Osteocyte (in vitro differentiated cells): Measurements from ENCODE around the gene NDFIP1. TPM values are rescaled to one million over a fixed set of nuclear protein-coding genes. Genes with fewer than 3 reads are reported as not detected.
"Not testable (repeated sequence)": the region's sequence is repeated elsewhere in the genome, so short reads cannot be mapped to it uniquely, and the experiment has no call there.

ENCODE experiments used
- DNase-seq: peaks from one replicate; pipeline ENCODE4 v3.0.0; 2021; ENCODE audit warnings: mixed read lengths; ENCODE audit not compliant: unreplicated experiment; ENCODE audit errors: extremely low spot score
- H3K27ac Mint-ChIP-seq: one replicate; pipeline ENCODE4 v1.8.0; 2021; ENCODE audit warnings: mild to moderate bottlenecking, mixed read lengths; ENCODE audit not compliant: unreplicated experiment
- H3K27me3 Mint-ChIP-seq: one replicate; pipeline ENCODE4 v1.8.0; 2021; ENCODE audit warnings: mixed read lengths; ENCODE audit not compliant: unreplicated experiment
- H3K36me3 Mint-ChIP-seq: one replicate; pipeline ENCODE4 v1.8.0; 2021; ENCODE audit warnings: mixed read lengths; ENCODE audit not compliant: unreplicated experiment
- H3K4me1 Mint-ChIP-seq: one replicate; pipeline ENCODE4 v1.8.0; 2021; ENCODE audit warnings: mixed read lengths; ENCODE audit not compliant: unreplicated experiment
- H3K4me3 Mint-ChIP-seq: one replicate; pipeline ENCODE4 v1.8.0; 2021; ENCODE audit warnings: mild to moderate bottlenecking, moderate library complexity, mixed read lengths; ENCODE audit not compliant: unreplicated experiment
- H3K9me3 Mint-ChIP-seq: one replicate; pipeline ENCODE4 v1.8.0; 2021; ENCODE audit warnings: mixed read lengths; ENCODE audit not compliant: unreplicated experiment
- total RNA-seq: library from RNA; stranded (reverse); gene quantifications from 2 replicates; pipeline ENCODE4 v1.2.1, GENCODE V29; 2021
- TF ChIP-seq, protein P1 (sequence below): fragments of 200-600 bp; sonication (generic); IDR thresholded peaks from 2 replicates; pipeline ENCODE4 v1.5.0; 2021; ENCODE audit warnings: antibody characterized with exemption, mild to moderate bottlenecking, moderate library complexity

NDFIP1 gene
- total RNA-seq, 1 donor from 2014 or later, result 62.7 TPM

DNA sequence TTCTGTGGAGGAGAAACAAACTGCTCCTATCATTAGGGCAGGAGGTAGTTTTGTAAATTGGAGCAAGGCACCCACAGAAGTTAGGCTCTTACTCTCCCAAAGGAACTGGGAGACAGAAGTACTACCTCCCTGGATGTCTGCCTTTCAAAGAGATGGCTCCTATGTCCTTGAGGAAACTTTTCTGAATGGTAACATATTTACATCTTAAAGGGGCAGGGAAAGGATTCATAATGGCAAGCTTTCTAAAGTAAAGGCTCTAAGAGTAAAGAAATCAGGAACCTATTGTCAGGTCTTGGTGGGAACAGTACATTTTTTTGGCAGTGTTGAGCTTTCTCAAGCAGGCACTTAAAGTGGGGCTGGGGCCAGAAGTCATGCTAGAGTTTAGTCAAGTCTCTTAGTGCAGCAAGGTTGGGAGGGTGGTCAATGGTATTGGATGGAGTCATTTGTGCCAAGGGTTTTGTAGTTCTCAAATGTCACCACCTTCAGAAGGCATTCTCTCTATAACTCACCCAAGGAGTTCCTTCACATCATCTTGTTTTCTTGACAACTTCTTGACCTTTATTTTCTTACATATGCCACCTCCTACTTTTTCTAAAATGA, 26.3 kb upstream of the NDFIP1 start:
- TF ChIP-seq, protein P1, sequence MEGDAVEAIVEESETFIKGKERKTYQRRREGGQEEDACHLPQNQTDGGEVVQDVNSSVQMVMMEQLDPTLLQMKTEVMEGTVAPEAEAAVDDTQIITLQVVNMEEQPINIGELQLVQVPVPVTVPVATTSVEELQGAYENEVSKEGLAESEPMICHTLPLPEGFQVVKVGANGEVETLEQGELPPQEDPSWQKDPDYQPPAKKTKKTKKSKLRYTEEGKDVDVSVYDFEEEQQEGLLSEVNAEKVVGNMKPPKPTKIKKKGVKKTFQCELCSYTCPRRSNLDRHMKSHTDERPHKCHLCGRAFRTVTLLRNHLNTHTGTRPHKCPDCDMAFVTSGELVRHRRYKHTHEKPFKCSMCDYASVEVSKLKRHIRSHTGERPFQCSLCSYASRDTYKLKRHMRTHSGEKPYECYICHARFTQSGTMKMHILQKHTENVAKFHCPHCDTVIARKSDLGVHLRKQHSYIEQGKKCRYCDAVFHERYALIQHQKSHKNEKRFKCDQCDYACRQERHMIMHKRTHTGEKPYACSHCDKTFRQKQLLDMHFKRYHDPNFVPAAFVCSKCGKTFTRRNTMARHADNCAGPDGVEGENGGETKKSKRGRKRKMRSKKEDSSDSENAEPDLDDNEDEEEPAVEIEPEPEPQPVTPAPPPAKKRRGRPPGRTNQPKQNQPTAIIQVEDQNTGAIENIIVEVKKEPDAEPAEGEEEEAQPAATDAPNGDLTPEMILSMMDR, result no peak
- no peak overlapping the region for H3K27ac Mint-ChIP-seq
- H3K36me3 Mint-ChIP-seq, result no peaks in the 10 kb centered on the region
- H3K27me3 Mint-ChIP-seq, result peaks cover 33% of the 10 kb centered on the region
- no peak overlapping the region for H3K4me3 Mint-ChIP-seq
- no peaks in the 10 kb centered on the region for H3K4me1 Mint-ChIP-seq
- no peaks in the 10 kb centered on the region for H3K9me3 Mint-ChIP-seq
- no peak for DNase-seq

DNA sequence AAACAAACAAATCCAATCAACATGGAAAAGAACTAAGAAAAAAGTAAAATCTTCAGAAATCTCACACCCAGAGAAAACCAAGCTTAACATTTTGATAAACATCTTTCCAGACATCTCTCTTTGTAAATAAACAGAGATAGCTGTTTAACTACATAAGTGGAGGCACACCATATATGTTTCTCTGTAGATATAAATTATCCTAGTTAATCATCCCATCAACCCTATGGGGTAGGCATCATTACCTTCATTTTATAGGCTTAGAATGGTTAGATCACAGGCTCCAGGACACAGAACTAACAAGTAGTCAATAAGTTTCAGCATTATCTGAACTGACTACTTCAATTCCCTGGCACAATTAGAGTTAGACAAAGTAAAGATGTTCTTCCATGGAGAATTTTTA, 22.4 kb upstream of the NDFIP1 start:
- no peak overlapping the region for H3K27ac Mint-ChIP-seq
- H3K36me3 Mint-ChIP-seq, result no peaks in the 10 kb centered on the region

DNA sequence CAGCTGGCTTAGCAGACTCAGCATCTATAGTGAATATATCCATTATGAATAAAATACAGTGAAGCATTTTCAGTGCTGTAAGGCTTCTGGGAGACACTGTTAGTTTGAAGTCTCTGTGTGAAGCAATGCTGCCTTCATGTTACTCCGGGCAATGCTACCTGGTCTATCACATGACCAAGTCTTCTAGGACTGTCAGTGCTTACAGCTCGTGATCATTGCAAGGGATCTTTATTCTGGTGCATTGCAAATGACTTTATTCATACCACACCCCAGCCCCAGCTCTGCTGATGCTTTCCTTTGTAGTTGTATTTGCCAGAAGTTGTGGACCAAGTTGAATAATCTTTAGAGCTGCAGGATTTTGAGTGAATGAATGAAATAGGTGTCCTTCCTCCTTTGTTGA, 21.9 kb upstream of the NDFIP1 start:
- Mint-ChIP-seq H3K36me3 (no peaks in the 10 kb centered on the region), H3K4me1 (no peaks in the 10 kb centered on the region), H3K9me3 (no peaks in the 10 kb centered on the region), H3K27ac (no peak overlapping the region), H3K4me3 (no peak overlapping the region), H3K27me3 (peaks cover 25% of the 10 kb centered on the region)
- no peak for DNase-seq
- TF ChIP-seq, protein P1, result no peak

More for the DNA sequence above, 22.4 kb upstream of the NDFIP1 start:
- no peak for DNase-seq
- peaks cover 27% of the 10 kb centered on the region for H3K27me3 Mint-ChIP-seq
- TF ChIP-seq, protein P1, result no peak
- no peak overlapping the region for H3K4me3 Mint-ChIP-seq
- H3K4me1 Mint-ChIP-seq, result no peaks in the 10 kb centered on the region
- no peaks in the 10 kb centered on the region for H3K9me3 Mint-ChIP-seq

DNA sequence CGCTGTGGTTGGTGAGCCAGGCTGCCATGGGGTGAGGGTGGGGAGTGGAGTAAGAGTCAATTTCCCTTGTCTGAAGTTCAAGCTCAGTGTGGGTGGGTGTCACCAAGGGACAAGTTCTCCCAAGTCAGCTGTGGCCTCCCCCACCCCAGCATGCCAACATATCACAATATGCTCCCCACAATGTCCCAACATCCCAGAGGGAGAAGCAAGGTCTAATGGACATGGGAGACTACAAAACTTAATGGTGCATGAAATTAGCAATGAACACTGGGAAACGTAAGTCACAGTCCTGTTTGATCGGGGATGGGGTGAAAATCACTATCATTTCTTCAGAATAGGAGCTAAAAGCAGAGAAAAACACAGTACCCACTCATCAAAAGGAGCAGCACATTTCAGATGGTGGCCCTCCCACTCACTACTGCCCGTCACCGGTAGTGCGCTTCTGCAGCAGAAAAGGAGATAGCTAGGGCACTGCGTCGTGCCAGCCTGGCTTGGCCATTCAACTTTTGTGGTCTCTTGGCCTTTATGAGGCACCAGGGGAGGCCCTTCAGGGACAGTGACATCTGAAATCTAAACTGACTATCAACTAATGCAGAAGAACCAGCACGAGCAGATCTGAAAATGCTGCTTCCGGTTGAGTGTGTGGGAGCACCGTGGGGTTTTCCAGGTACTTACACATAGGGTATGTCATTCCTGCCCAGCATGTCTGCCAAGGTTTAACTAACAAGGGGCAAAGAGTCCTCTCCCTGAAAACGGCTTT, 20.5 kb upstream of the NDFIP1 start:
- H3K4me3 Mint-ChIP-seq, result no peak overlapping the region
- no peaks in the 10 kb centered on the region for H3K4me1 Mint-ChIP-seq
- TF ChIP-seq, protein P1, result no peak
- DNase-seq, result no peak
- no peaks in the 10 kb centered on the region for H3K36me3 Mint-ChIP-seq
- H3K27ac Mint-ChIP-seq, result no peak overlapping the region
- peaks cover 17% of the 10 kb centered on the region for H3K27me3 Mint-ChIP-seq
- no peaks in the 10 kb centered on the region for H3K9me3 Mint-ChIP-seq

DNA sequence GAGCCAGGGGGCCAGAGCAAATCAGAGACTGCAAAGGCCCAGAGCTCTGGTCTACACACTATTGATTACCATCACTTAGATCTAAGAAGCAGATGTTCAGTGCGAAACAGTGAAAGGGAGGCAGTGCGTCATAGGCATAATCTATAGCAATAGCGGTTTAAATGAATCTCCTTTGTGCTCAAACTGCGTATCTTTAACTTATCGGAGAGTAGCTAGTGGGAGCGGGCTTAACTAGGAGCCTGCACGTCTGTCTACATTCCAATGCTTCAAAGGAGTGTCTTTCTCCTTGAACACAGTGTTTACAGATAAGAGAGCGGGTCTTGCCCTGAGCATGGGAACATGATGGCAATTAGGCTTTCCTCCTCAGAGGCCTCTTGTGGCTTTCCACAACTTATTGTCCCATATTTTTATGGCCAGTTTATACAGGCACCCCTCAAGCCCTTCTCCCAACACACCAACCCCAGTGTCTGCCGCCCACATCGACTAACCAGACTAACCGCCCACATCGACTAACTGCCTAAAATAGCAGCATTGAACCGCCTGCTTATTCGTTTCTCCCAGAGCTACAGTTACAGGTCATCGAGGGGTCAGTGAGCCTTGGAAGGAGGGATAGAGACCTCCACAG, 19.6 kb upstream of the NDFIP1 start:
- not testable (repeated sequence) for H3K4me1 Mint-ChIP-seq, H3K36me3 Mint-ChIP-seq, H3K9me3 Mint-ChIP-seq, H3K4me3 Mint-ChIP-seq, H3K27ac Mint-ChIP-seq, DNase-seq
- peaks cover 17% of the 10 kb centered on the region for H3K27me3 Mint-ChIP-seq
